Dermis blood vessel endothelial cell (primary cell): ENCODE data around the gene DNASE1L1. TPM values are rescaled to one million over a fixed set of nuclear protein-coding genes. Genes with fewer than 3 reads are reported as not detected.

Experiments used
- DNase-seq: peaks from one replicate; pipeline ENCODE4 v3.0.0; 2010
- total RNA-seq: library from RNA; depleted of rRNA; stranded (reverse); fragments of >200 nt; gene quantifications from 2 replicates; pipeline ENCODE4 v1.2.3, GENCODE V29; 2014

Gene DNASE1L1
- 105 and 111 TPM in 2 replicates for total RNA-seq

DNA sequence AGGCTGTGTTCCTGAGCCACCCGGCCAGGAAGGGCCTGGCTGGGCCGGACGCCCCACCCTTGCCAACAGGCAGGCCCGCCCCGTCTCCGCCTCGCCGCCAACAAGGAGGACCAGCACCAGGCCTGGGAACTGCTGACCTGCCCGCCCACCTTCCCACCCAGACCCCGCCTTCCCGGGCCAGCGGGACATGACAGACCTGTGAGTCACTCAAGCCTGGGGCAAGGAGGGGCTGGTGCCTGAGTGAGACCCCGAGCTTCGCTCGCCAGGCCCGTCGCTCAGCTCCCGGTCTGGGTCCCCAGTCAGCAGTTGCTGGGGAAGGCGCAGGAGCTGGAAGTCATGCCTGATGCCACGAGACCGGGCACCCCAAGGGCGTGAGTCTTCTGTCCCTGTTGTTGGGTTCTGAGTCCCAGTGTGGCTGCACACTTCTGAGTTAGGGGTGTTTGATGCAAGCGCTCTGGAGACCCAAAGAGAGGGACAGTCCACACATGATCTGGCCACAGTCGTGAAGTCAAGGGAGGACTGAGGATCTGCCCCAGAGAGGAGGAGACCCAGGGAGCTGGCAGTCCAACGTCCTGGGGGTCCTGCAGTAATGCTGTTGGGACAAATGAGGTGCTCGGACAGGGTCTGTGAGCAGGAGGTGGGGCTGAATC, at the start of gene DNASE1L1:
DNASE1L1 (minus strand) TSS at position 33 of the 650 bp plus-strand sequence. CDS start 3,686 bp downstream, outside the sequence.
- peak; percentile 92 for DNase-seq

- DNase-seq: peak; percentile 42
Observed at GRCh38 chrX:154458116-154458953, 49.3 kb upstream of the DNASE1L1 start, which contains the start of gene PLXNA3. Gene PLXNA3 (plus strand): TSS chrX:154458281. CDS start chrX:154460184, 1,903 bp downstream.

DNA sequence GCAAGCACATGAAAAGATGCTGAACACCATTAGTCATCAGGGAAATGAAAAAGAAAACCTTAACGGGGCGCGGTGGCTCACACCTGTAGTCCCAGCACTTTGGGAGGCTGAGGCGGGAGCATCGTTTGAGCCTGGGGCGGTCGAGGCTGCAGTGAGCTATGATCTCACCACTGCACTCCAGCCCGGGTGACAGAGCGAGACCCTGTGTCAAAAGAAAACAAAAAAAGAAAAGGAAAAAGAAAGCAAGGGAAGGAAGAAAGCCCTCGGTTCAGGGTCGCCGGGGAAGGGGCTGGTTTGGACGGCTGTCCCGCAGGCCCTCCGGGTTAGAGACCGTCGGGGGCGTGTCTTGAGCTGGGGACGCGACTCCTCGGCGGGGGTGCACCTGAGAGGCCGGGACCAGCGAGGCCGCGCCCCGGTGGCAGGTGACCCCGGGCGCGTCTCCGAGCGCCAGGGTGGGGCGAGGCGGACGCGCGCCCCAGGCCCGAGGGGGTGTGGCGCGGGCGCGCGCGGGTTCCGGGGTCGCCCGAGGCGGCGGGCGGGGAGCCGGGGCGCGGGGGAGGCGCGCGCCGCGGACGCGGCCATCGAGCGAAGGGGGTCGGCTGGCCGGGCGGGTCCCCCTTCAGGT, 48.5 kb upstream of the DNASE1L1 start:
- peak; percentile 24 for DNase-seq

GRCh38 chrX:154452823-154453222, 43.8 kb upstream of the DNASE1L1 start:
- DNase-seq: no peak

DNA sequence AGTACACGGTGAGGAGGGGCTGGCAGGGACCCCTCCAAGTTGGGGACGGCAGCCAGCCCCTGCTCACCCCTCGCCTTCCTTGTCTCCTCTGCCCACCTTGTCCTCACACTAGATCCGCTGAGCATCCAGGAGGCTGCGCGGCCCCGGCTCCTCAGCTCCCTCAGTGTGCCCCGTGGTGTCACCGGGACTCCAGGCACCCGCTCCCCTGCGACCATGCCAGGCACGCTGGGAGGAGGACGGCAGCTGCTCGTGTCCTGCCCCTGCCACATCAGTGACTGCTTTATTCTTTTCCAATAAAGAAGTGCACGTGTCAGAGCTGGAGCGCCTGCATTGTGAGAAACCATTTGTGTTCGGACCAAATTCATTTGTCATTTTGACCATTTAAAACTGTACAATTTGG, 41.3 kb upstream of the DNASE1L1 start:
- no peak for DNase-seq

DNA sequence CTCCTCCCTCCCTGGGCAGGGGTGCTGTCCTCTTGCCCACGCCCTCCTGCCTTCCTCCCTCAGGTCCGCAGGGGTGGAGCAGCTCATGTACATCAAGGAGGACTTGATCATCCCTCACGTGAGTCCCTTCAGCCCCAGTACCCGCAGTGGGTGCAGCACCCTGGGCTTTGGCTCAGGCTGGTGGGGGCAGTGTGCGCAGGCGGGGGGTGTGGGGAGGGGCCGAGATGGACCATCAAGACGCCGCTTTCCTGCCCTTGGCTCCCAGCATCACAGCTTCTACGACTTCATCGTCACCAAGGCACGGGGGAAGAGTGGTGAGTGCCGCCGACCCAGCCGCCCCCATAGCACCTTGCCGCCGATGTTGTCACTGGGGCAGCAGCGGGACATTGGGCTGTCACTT, 40.6 kb upstream of the DNASE1L1 start:
- DNase-seq: no peak

GRCh38 chrX:154448484-154448883, 39.4 kb upstream of the DNASE1L1 start:
- DNase-seq: no peak

GRCh38 chrX:154446430-154446829, 37.4 kb upstream of the DNASE1L1 start:
- DNase-seq: no peak

GRCh38 chrX:154445776-154446175, 36.7 kb upstream of the DNASE1L1 start:
- no peak for DNase-seq

GRCh38 chrX:154444755-154445246, 35.7 kb upstream of the DNASE1L1 start:
- peak; percentile 13 for DNase-seq

DNA sequence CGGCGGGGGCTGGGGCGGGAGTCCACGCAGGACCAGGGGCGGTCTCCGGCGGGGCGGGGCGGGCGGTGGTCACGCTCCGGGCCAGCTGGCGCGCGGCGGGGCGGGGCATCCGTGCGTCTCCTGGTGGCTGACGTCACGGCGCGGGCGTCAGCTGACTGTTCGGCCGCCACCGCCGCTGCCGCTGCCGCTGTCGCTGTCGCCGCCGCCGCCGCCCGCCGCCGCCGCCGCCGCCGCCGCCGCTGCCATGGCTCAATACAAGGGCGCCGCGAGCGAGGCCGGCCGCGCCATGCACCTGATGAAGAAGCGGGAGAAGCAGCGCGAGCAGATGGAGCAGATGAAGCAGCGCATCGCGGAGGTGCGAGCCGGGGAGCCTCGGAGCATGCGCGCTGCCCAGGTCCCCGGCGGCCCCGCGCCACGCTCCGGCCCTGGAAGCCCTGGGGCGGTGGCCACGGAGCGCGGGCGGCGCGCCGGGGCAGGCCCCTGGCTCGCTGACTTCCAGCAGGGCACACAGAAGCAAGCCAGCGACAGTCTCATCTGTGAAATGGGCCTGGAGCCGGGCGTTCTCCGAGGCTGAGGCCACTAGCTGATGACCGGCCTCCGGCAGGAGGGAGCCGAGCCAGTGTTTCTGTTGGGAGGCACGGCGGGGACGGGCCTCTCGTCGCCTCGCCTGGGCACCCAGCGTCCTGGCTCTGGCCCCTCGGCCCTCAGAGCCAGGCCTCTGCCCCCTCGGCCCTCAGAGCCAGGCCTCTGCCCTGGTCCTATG, 35.1 kb upstream of the DNASE1L1 start, which contains the start of gene FAM50A:
FAM50A (plus strand) TSS at position 150 of the 763 bp plus-strand sequence; CDS start at position 245, 95 bp downstream.
- peak; percentile 74 for DNase-seq

- DNase-seq: peak; percentile 9
Observed at GRCh38 chrX:154443479-154443910, 34.4 kb upstream of the DNASE1L1 start.

- DNase-seq: no peak
Observed at GRCh38 chrX:154441984-154442707, 33.1 kb upstream of the DNASE1L1 start.

DNA sequence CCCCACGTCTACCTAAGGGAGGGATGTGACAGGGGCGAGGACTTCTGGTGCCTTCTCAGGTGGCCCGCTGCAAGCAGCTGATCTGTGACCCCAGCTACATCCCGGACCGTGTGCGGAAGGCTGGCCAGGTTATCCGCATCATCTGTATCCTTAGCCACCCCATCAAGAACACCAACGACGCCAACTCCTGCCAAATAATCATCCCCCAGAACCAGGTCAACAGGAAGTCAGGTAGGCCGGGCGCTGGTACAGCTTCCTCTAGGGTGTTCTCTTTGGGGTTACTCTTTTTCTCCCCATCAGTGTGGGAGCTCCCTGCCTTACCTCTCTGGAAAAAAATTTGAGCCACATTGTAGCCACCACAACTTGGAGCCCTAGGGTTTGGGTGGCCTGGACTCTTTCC, 32.5 kb upstream of the DNASE1L1 start:
- DNase-seq: no peak

DNA sequence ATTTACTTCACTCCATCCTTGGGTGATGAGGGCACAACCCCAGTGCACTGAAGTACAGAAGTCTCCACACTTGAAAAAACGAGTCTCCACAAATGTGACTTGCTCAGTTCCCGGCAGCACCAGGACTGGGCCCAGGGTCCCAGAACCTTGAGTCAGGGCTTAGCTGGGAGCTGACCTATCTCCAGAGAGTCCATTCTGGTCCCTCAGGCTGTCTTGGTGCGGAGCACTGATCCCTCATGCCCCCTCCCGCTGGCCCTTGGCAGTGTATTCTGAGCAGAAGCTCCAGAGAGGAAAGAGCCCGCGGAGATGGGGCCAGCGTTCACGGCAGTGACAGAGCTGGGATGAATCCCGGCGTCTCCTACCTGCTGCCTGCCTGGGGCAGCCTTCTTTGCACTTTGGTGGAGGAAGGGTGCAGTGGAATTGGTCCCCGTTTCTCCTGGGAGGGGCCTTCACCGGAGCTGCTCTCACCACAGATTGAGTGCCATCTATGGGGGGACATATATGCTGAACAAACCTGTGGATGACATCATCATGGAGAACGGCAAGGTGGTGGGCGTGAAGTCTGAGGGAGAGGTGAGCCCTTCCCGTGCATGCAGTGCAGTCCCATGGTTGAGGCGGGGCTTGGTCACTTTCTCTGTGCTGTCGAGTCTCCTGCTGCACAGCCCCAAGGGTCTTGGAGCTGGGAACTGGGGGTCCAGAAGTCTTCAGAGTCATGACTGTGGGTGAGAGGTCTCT, 31.7 kb upstream of the DNASE1L1 start:
- no peak for DNase-seq

DNA sequence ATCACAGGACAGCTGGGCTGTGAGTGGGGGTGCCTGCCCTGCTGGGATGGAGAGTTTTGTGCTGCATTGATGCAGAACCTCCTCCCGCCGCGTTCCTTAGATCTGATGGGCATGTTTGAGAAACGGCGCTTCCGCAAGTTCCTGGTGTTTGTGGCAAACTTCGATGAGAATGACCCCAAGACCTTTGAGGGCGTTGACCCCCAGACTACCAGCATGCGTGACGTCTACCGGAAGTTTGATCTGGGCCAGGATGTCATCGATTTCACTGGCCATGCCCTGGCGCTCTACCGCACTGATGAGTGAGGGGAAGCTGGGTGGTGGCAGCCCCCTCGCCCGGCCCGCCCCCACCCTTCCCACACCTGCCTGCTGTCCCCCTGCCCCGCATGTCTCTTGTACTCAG, 30.8 kb upstream of the DNASE1L1 start:
- no peak for DNase-seq

- DNase-seq: peak; percentile 10
Observed at GRCh38 chrX:154437971-154438893, 29.2 kb upstream of the DNASE1L1 start.

DNA sequence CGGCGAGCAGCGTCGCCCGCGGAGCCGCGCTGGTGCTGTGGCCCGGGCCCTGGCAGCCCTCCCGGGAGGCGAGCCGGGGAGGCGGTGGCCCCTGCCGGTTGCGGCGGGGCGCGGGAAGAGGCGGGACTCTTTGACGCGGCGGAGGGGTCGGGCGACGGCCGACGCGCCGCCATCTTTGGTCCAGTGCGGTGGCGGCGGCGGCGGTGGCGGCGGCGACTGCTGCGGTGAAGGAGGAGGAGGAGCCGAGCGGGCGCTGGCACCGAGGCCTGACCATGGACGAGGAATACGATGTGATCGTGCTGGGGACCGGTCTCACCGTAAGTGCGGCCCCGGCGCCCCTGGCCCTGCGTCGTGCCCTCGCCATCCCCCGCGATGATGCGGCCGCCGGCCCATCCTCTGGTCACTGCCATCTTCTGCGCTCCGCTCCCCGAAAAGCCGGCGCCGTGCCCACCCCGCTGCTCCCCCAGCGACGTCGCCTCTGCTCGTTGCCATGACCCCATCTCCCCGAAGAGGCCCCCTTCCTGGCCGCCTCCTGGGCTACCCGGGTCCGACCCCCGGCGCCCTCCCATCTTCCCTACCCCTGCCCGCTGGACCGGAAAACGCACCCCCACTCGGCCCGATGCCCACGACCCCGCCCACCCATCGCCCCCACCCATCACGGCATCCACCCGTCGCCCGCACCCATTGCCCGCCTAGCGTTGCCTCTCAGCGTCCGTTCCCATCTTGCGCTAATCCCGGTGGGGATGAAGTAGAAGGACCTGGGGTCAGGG, 28.1 kb upstream of the DNASE1L1 start, which contains the start of gene GDI1:
GDI1 (plus strand) TSS at position 172 of the 770 bp plus-strand sequence; CDS start at position 273, 101 bp downstream.
- peak; percentile 65 for DNase-seq
